H1 (cell line): ENCODE measurements around the gene CDC27. TPM values are rescaled to one million over a fixed set of nuclear protein-coding genes. Genes with fewer than 3 reads are reported as not detected.

Source experiments
- CTCF ChIA-PET: fragments of 300-600 bp; sonication (Branson Sonifier 250); formaldehyde crosslinking; loops from one replicate; lab custom pipeline; 2021; ENCODE audit not compliant: partially characterized antibody; lab: Charles Lee
- POLR2A ChIA-PET: fragments of 300-600 bp; sonication (Branson Sonifier 250); formaldehyde crosslinking; loops from one replicate; lab custom pipeline; 2021; ENCODE audit warnings: inconsistent platforms; ENCODE audit not compliant: partially characterized antibody; lab: Charles Lee
- DNase-seq, 2 experiments: peaks; one replicate each; pipeline versions ENCODE4 v3.0.0 to v3.0.0-alpha.2; 2010 to 2022; ENCODE audit warnings: low spot score in 2 of 2, low read depth in 1 of 2, mixed read lengths in 1 of 2
- FAIRE-seq: peaks from 2 replicates; lab custom pipeline; 2011; peaks lifted over from hg19 to GRCh38; lab: Jason Lieb, UNC
- H2AFZ ChIP-seq: 2 replicates; pipeline ENCODE4 v1.8.1; 2012; ENCODE audit warnings: low read length, inconsistent platforms
- H2AK5ac ChIP-seq: 2 replicates; pipeline ENCODE4 v1.6.1; 2013; ENCODE audit warnings: low read depth, low read length
- H2BK120ac ChIP-seq: replicated peaks from 2 replicates; pipeline ENCODE3; 2013; ENCODE audit warnings: low read depth, low read length, inconsistent platforms
- H2BK12ac ChIP-seq: 2 replicates; pipeline ENCODE4 v1.6.1; 2013; ENCODE audit warnings: low read depth, low read length
- H2BK15ac ChIP-seq: 2 replicates; pipeline ENCODE4 v1.6.1; 2013; ENCODE audit warnings: low read length
- H2BK20ac ChIP-seq: 2 replicates; pipeline ENCODE4 v1.6.1; 2013; ENCODE audit warnings: low read length
- H2BK5ac ChIP-seq: 2 replicates; pipeline ENCODE4 v1.6.1; 2013; ENCODE audit warnings: low read depth, low read length
- H3K14ac ChIP-seq: 2 replicates; pipeline ENCODE4 v1.6.1; 2013; ENCODE audit warnings: inconsistent platforms; ENCODE audit not compliant: insufficient read length
- H3K18ac ChIP-seq: 2 replicates; pipeline ENCODE4 v1.6.1; 2013; ENCODE audit warnings: low read length; ENCODE audit errors: extremely low read depth
- H3K23ac ChIP-seq: 2 replicates; pipeline ENCODE4 v1.6.1; 2013; ENCODE audit warnings: inconsistent platforms; ENCODE audit not compliant: insufficient read length
- H3K23me2 ChIP-seq: 2 replicates; pipeline ENCODE4 v1.6.1; 2013; ENCODE audit warnings: low read depth, low read length
- H3K27ac ChIP-seq: 2 replicates; pipeline ENCODE4 v1.6.1; 2011; ENCODE audit warnings: low read depth, low read length, inconsistent platforms
- H3K27me3 ChIP-seq, 4 experiments: replicated peaks in 1 of 4; 1 replicate in 1 of 4; 2 replicates in 3 of 4; pipeline versions ENCODE4 v1.6.1 to v1.8.1; 2011 to 2013; ENCODE audit warnings: low read length in 3 of 4, mild to moderate bottlenecking in 3 of 4, inconsistent platforms in 2 of 4, mixed read lengths in 2 of 4, moderate library complexity in 1 of 4; ENCODE audit not compliant: control insufficient read depth in 3 of 4, insufficient read depth in 3 of 4; ENCODE audit errors: extremely low read depth in 1 of 4
- H3K36me3 ChIP-seq, 4 experiments: 2 replicates each; pipeline versions ENCODE4 v1.6.1 to v1.8.1; 2011 to 2013; ENCODE audit warnings: mild to moderate bottlenecking in 4 of 4, low read length in 3 of 4, moderate library complexity in 2 of 4, control low read depth in 1 of 4, inconsistent platforms in 1 of 4; ENCODE audit not compliant: insufficient read depth in 4 of 4, control insufficient read depth in 2 of 4
- H3K4ac ChIP-seq: replicated peaks from 2 replicates; pipeline ENCODE3; 2013; ENCODE audit warnings: low read length, low read depth, mixed read lengths, inconsistent platforms; ENCODE audit not compliant: insufficient read length
- H3K4me1 ChIP-seq, 4 experiments: replicated peaks in 1 of 4; 1 replicate in 1 of 4; 2 replicates in 3 of 4; pipeline versions ENCODE4 v1.6.1 to v1.8.1; 2011 to 2013; ENCODE audit warnings: low read length in 3 of 4, inconsistent platforms in 2 of 4, mixed read lengths in 1 of 4; ENCODE audit not compliant: insufficient read depth in 4 of 4, control insufficient read depth in 3 of 4
- H3K4me2 ChIP-seq, 2 experiments: 2 replicates each; pipeline versions ENCODE4 v1.6.1 to v1.8.1; 2011 to 2013; ENCODE audit warnings: low read depth in 2 of 2, low read length in 2 of 2, control low read depth in 1 of 2, inconsistent platforms in 1 of 2, mild to moderate bottlenecking in 1 of 2; ENCODE audit not compliant: insufficient read depth in 1 of 2
- H3K4me3 ChIP-seq, 4 experiments: fragments of 200-600, 300-600 bp in 1 of 4; sonication (generic), shearing (Covaris generic), sonication (Bioruptor Twin) in 1 of 4; 2 replicates each; pipeline versions ENCODE4 v1.5.1 to v1.8.1; 2011 to 2016; ENCODE audit warnings: low read length in 4 of 4, low read depth in 3 of 4, control low read depth in 2 of 4, inconsistent platforms in 2 of 4, mild to moderate bottlenecking in 2 of 4, mixed read lengths in 1 of 4, moderate library complexity in 1 of 4; ENCODE audit not compliant: insufficient read depth in 2 of 4; ENCODE audit errors: extremely low read depth in 1 of 4
- H3K56ac ChIP-seq: replicated peaks from 2 replicates; pipeline ENCODE3; 2013; ENCODE audit warnings: low read depth, mild to moderate bottlenecking, mixed read lengths, low read length, inconsistent platforms; ENCODE audit not compliant: insufficient read length
- H3K79me1 ChIP-seq: 2 replicates; pipeline ENCODE4 v1.6.1; 2013; ENCODE audit warnings: low read depth, low read length, control low read depth
- H3K79me2 ChIP-seq, 2 experiments: 2 replicates each; pipeline versions ENCODE4 v1.6.1 to v1.8.1; 2012 to 2013; ENCODE audit warnings: low read length in 2 of 2, mild to moderate bottlenecking in 2 of 2, inconsistent platforms in 1 of 2; ENCODE audit not compliant: insufficient read depth in 2 of 2, control insufficient read depth in 1 of 2
- H3K9ac ChIP-seq, 4 experiments: replicated peaks in 1 of 4; 1 replicate in 1 of 4; 2 replicates in 3 of 4; pipeline versions ENCODE4 v1.6.1 to v1.8.1; 2011 to 2013; ENCODE audit warnings: low read depth in 3 of 4, low read length in 3 of 4, control low read depth in 2 of 4, mild to moderate bottlenecking in 2 of 4, moderate library complexity in 2 of 4, inconsistent platforms in 1 of 4; ENCODE audit errors: extremely low read depth in 1 of 4
- H3K9me3 ChIP-seq, 2 experiments: 2 replicates each; pipeline versions ENCODE4 v1.6.1 to v1.8.1; 2012 to 2013; ENCODE audit warnings: mild to moderate bottlenecking in 2 of 2, moderate library complexity in 2 of 2, control low read depth in 1 of 2, inconsistent platforms in 1 of 2, low read depth in 1 of 2, low read length in 1 of 2, mixed read lengths in 1 of 2; ENCODE audit not compliant: insufficient read depth in 2 of 2
- H4K20me1 ChIP-seq, 2 experiments: replicated peaks in 1 of 2; 2 replicates each; pipeline versions ENCODE3 to v1.8.1; 2011 to 2013; ENCODE audit warnings: inconsistent platforms in 2 of 2, low read length in 2 of 2, mild to moderate bottlenecking in 1 of 2; ENCODE audit not compliant: insufficient read depth in 2 of 2, control insufficient read depth in 1 of 2
- H4K5ac ChIP-seq: 2 replicates; pipeline ENCODE4 v1.6.1; 2013; ENCODE audit warnings: low read length, low read depth, mixed read lengths, inconsistent platforms; ENCODE audit not compliant: insufficient read length
- H4K8ac ChIP-seq: 2 replicates; pipeline ENCODE4 v1.8.0; 2013; ENCODE audit warnings: mild to moderate bottlenecking, moderate library complexity, low read length, inconsistent platforms; ENCODE audit not compliant: insufficient read depth; ENCODE audit errors: extremely low read depth
- H4K91ac ChIP-seq: replicated peaks from 2 replicates; pipeline ENCODE3; 2013; ENCODE audit warnings: low read length, mixed read lengths, inconsistent platforms; ENCODE audit not compliant: insufficient read length
- CHD2 ChIP-seq: IDR thresholded peaks from 2 replicates; pipeline ENCODE4 v1.6.1; 2012; ENCODE audit warnings: low read length, improper control_type of control experiment
- WGBS, 2 experiments: shearing (Covaris generic) in 1 of 2; methylation state at CpG; one replicate each; pipeline versions ENCODE4 v1.1.6 to v1.1.7; 2013 to 2015; ENCODE audit warnings: low lambda C conversion rate in 2 of 2, mixed read lengths in 2 of 2, inconsistent platforms in 1 of 2, low coverage in 1 of 2, missing lambda C conversion rate in 1 of 2; ENCODE audit not compliant: insufficient replicate concordance in 2 of 2, insufficient coverage in 1 of 2, insufficient read length in 1 of 2; ENCODE audit errors: extremely low coverage in 1 of 2, missing lambda C conversion rate in 1 of 2; 5-methylcytosine and 5-hydroxymethylcytosine counted together
- polyA plus RNA-seq, 7 experiments: library from polyadenylated mRNA; depleted of rRNA in 3 of 7; stranded (reverse) in 5 of 7; unstranded in 2 of 7; fragments of >200 nt in 5 of 7; fragments of 200-250 nt in 2 of 7; gene quantifications; 1 replicate in 5 of 7; 2 replicates in 1 of 7; 4 replicates in 1 of 7; pipeline versions ENCODE4 v1.2.1 to v1.2.3, GENCODE V29; 2011 to 2013; ENCODE audit warnings: missing spikeins in 2 of 7, mixed read lengths in 2 of 7
- total RNA-seq: library from RNA; stranded (reverse); fragmentation: NEBNext Ultra II Directional; extraction: Animal tissue kit (Norgen Biotek cat#: 25700); gene quantifications from 2 replicates; pipeline ENCODE4 v1.2.1, GENCODE V29; 2021
- TF ChIP-seq, protein P1 (sequence below): IDR thresholded peaks from 2 replicates; pipeline ENCODE4 v1.6.1; 2011; ENCODE audit warnings: low read depth, mild to moderate bottlenecking, low read length; ENCODE audit not compliant: insufficient read depth

CDC27 gene
- total and polyA plus RNA-seq, 2 of the 8 experiments (the other 6 are each of a cell fraction or from before 2014, with no cell fraction given) = 41.9 to 87.5 TPM

DNA sequence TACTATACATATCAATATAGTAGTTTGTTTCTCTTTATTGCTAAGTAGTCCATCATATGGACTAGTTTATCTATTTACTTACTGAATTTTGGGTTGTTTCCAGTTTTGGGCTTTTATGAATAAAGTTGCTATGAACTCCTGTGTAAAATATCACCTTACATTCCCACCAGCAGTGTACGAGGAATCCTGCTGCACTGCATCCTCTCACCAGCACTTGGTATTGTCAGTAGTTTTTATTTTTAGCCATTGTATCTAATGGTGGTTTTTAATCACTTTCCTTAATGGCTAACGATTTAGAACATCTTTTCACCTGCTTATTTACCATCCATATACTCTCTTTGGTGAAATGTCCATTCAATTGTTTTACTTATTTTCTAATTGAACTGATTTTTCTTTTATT is 24.0 kb downstream of the CDC27 start:
- Histone ChIP-seq H3K56ac (no peak overlapping the region), H2BK5ac (no peak overlapping the region), H2BK12ac (no peak overlapping the region), H3K18ac (no peak overlapping the region), H3K23ac (no peak overlapping the region), H3K4me2 (no peak overlapping the region), H3K36me3 (peaks cover 0 to 19% (median 4%) of the 10 kb centered on the region in 4 experiments; a peak in 7 of 8 replicates), H3K4me3 (no peak overlapping the region), H4K8ac (no peak overlapping the region), H4K20me1 (peaks cover 0 to 3% of the 10 kb centered on the region in 2 experiments), H2AK5ac (no peak overlapping the region), H3K9me3 (no peaks in the 10 kb centered on the region), H2BK15ac (no peak overlapping the region), H2BK20ac (no peak overlapping the region), H3K79me1 (no peaks in the 10 kb centered on the region), H3K9ac (no peak overlapping the region), H3K4me1 (no peaks in the 10 kb centered on the region), H3K14ac (no peak overlapping the region), H3K4ac (no peak overlapping the region), H4K5ac (no peak overlapping the region), H2BK120ac (no peak overlapping the region), H4K91ac (no peak overlapping the region), H3K79me2 (no peaks in the 10 kb centered on the region; a peak in 1 of 4 replicates), H3K27me3 (no peaks in the 10 kb centered on the region), H3K27ac (no peak overlapping the region), H3K23me2 (no peaks in the 10 kb centered on the region), H2AFZ (no peak overlapping the region)
- no peak for DNase-seq
- no peak for FAIRE-seq
- ChIA-PET POLR2A (no interaction called here), CTCF (no interaction called here)
- TF ChIP-seq, protein P1, sequence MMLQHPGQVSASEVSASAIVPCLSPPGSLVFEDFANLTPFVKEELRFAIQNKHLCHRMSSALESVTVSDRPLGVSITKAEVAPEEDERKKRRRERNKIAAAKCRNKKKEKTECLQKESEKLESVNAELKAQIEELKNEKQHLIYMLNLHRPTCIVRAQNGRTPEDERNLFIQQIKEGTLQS = no peak
- no peak for TF ChIP-seq CHD2
- 94% methylated on average over 2 of the region's 2 CpGs; no CpG with 5 or more reads in 1 of the 2 experiments for WGBS, 2 experiments
